H1 (cell line): Measurements from ENCODE around the gene LENG1. TPM values are rescaled to one million over a fixed set of nuclear protein-coding genes. Genes with fewer than 3 reads are reported as not detected.

Source experiments
- BRCA1 ChIP-seq: IDR thresholded peaks from 2 replicates; pipeline ENCODE4 v1.6.1; 2012; ENCODE audit warnings: low read depth, low read length, improper control_type of control experiment
- CTCF ChIP-seq, 3 experiments: IDR thresholded peaks; 1 replicate in 2 of 3; 2 replicates in 1 of 3; pipeline versions ENCODE4 v1.5.1 to v1.6.1; 2011; ENCODE audit warnings: low read length in 3 of 3, mild to moderate bottlenecking in 3 of 3, inconsistent platforms in 2 of 3, low read depth in 1 of 3, moderate library complexity in 1 of 3; ENCODE audit not compliant: insufficient read depth in 1 of 3; ENCODE audit errors: control extremely low read depth in 1 of 3
- JUN ChIP-seq: IDR thresholded peaks from 2 replicates; pipeline ENCODE4 v1.6.1; 2011; ENCODE audit warnings: low read depth, mild to moderate bottlenecking, improper control_type of control experiment, low read length
- SRF ChIP-seq: IDR thresholded peaks from 2 replicates; pipeline ENCODE4 v1.6.1; 2011; ENCODE audit warnings: mild to moderate bottlenecking, low read depth, low read length, moderate library complexity
- polyA plus RNA-seq, 7 experiments: library from polyadenylated mRNA; depleted of rRNA in 3 of 7; stranded (reverse) in 5 of 7; unstranded in 2 of 7; fragments of >200 nt in 5 of 7; fragments of 200-250 nt in 2 of 7; gene quantifications; 1 replicate in 5 of 7; 2 replicates in 1 of 7; 4 replicates in 1 of 7; pipeline versions ENCODE4 v1.2.1 to v1.2.3, GENCODE V29; 2011 to 2013; ENCODE audit warnings: missing spikeins in 2 of 7, mixed read lengths in 2 of 7
- total RNA-seq: library from RNA; stranded (reverse); fragmentation: NEBNext Ultra II Directional; extraction: Animal tissue kit (Norgen Biotek cat#: 25700); gene quantifications from 2 replicates; pipeline ENCODE4 v1.2.1, GENCODE V29; 2021
- TF ChIP-seq, protein P1 (sequence below): IDR thresholded peaks from 2 replicates; pipeline ENCODE4 v1.6.1; 2012; ENCODE audit warnings: inconsistent platforms

LENG1 gene
- total and polyA plus RNA-seq, 2 of the 8 experiments (the other 6 are each of a cell fraction or from before 2014, with no cell fraction given): 1.2 to 4.4 TPM

GRCh38 chr19:54129617-54129996 lies 29.9 kb downstream of the LENG1 start (continued):
- TF ChIP-seq CTCF (IDR thresholded peaks at IDR 0.05; ENCODE audit: control extremely low read depth in 1 of 3, insufficient read depth in 1 of 3, low read depth in 1 of 3, low read length in 3 of 3): no peak
- TF ChIP-seq, protein P1, sequence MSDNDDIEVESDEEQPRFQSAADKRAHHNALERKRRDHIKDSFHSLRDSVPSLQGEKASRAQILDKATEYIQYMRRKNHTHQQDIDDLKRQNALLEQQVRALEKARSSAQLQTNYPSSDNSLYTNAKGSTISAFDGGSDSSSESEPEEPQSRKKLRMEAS: no peak
- no peak for TF ChIP-seq JUN
- no peak for TF ChIP-seq BRCA1
- TF ChIP-seq SRF: no peak
